H9 (cell line): ENCODE data around the gene FZD2. TPM values are rescaled to one million over a fixed set of nuclear protein-coding genes. Genes with fewer than 3 reads are reported as not detected.
A peak's percentile ranks its signal among the peaks of the same experiment; 100 is the strongest.

ENCODE experiments used
- DNase-seq: peaks from one replicate; pipeline ENCODE4 v3.0.0-alpha.2; 2017
- H2AFZ ChIP-seq: one replicate; pipeline ENCODE4 v1.6.1; 2013; ENCODE audit warnings: mild to moderate bottlenecking, low read length, control low read depth, moderate library complexity
- H2AK5ac ChIP-seq: 2 replicates; pipeline ENCODE4 v1.6.1; 2013; ENCODE audit warnings: low read length, control low read depth, mixed read lengths; ENCODE audit not compliant: insufficient read length
- H2BK120ac ChIP-seq: one replicate; pipeline ENCODE4 v1.6.1; 2013; ENCODE audit warnings: low read depth, mild to moderate bottlenecking, low read length, control low read depth, inconsistent platforms; ENCODE audit not compliant: poor library complexity, severe bottlenecking
- H2BK12ac ChIP-seq: 2 replicates; pipeline ENCODE4 v1.6.1; 2013; ENCODE audit warnings: low read length, control low read depth, mixed read lengths, low read depth; ENCODE audit not compliant: insufficient read length
- H2BK15ac ChIP-seq: 2 replicates; pipeline ENCODE4 v1.6.1; 2013; ENCODE audit warnings: low read depth, low read length, control low read depth
- H2BK20ac ChIP-seq: one replicate; pipeline ENCODE4 v1.6.1; 2013; ENCODE audit warnings: low read depth, mild to moderate bottlenecking, low read length, control low read depth, inconsistent platforms; ENCODE audit not compliant: poor library complexity, severe bottlenecking
- H2BK5ac ChIP-seq: 2 replicates; pipeline ENCODE4 v1.6.1; 2013; ENCODE audit warnings: low read length, control low read depth, mixed read lengths; ENCODE audit not compliant: insufficient read length
- H3K14ac ChIP-seq: 2 replicates; pipeline ENCODE4 v1.6.1; 2013; ENCODE audit warnings: low read length, control low read depth; ENCODE audit not compliant: insufficient read depth
- H3K18ac ChIP-seq: 2 replicates; pipeline ENCODE4 v1.6.1; 2013; ENCODE audit warnings: low read depth, mild to moderate bottlenecking, mixed read lengths, low read length, control low read depth; ENCODE audit not compliant: insufficient read length
- H3K23ac ChIP-seq: 2 replicates; pipeline ENCODE4 v1.6.1; 2013; ENCODE audit warnings: low read length, control low read depth, mixed read lengths, low read depth; ENCODE audit not compliant: insufficient read length
- H3K23me2 ChIP-seq: 2 replicates; pipeline ENCODE4 v1.6.1; 2013; ENCODE audit warnings: low read depth, mild to moderate bottlenecking, mixed read lengths, low read length, control low read depth; ENCODE audit not compliant: insufficient read length, poor library complexity, severe bottlenecking
- H3K27ac ChIP-seq: 2 replicates; pipeline ENCODE4 v1.5.1; 2013; ENCODE audit warnings: low read length, control low read depth, mixed read lengths, low read depth; ENCODE audit not compliant: insufficient read length
- H3K27me3 ChIP-seq: 2 replicates; pipeline ENCODE4 v1.6.1; 2013; ENCODE audit warnings: low read length, control low read depth, inconsistent platforms; ENCODE audit not compliant: insufficient read depth
- H3K4ac ChIP-seq: 2 replicates; pipeline ENCODE4 v1.6.1; 2013; ENCODE audit warnings: low read depth, mild to moderate bottlenecking, control low read depth, inconsistent platforms, low read length, moderate library complexity
- H3K4me1 ChIP-seq: 2 replicates; pipeline ENCODE4 v1.6.1; 2013; ENCODE audit warnings: low read length, control low read depth, inconsistent platforms; ENCODE audit not compliant: insufficient read depth
- H3K4me2 ChIP-seq: 2 replicates; pipeline ENCODE4 v1.6.1; 2013; ENCODE audit warnings: low read length, control low read depth, mixed read lengths; ENCODE audit not compliant: insufficient read length, insufficient read depth
- H3K56ac ChIP-seq: 2 replicates; pipeline ENCODE4 v1.6.1; 2013; ENCODE audit warnings: low read depth, mild to moderate bottlenecking, mixed read lengths, low read length, control low read depth; ENCODE audit not compliant: insufficient read length
- H3K79me1 ChIP-seq: 2 replicates; pipeline ENCODE4 v1.6.1; 2013; ENCODE audit warnings: low read depth, mild to moderate bottlenecking, moderate library complexity, low read length, control low read depth, inconsistent platforms; ENCODE audit not compliant: insufficient read depth, poor library complexity, severe bottlenecking
- H3K79me2 ChIP-seq: 2 replicates; pipeline ENCODE4 v1.6.1; 2013; ENCODE audit warnings: low read length, control low read depth, inconsistent platforms; ENCODE audit not compliant: insufficient read depth
- H3K9ac ChIP-seq: 2 replicates; pipeline ENCODE4 v1.6.1; 2013; ENCODE audit warnings: low read length, control low read depth, mixed read lengths; ENCODE audit not compliant: insufficient read length; ENCODE audit errors: extremely low read depth
- H3K9me3 ChIP-seq: one replicate; pipeline ENCODE4 v1.6.1; 2013; ENCODE audit warnings: low read depth, low read length, inconsistent platforms; ENCODE audit not compliant: control insufficient read depth
- H3T11ph ChIP-seq: one replicate; pipeline ENCODE4 v1.6.1; 2013; ENCODE audit warnings: mild to moderate bottlenecking, low read length, control low read depth, inconsistent platforms
- H4K20me1 ChIP-seq: one replicate; pipeline ENCODE4 v1.6.1; 2013; ENCODE audit not compliant: control insufficient read depth, insufficient read length, insufficient read depth
- H4K5ac ChIP-seq: 2 replicates; pipeline ENCODE4 v1.6.1; 2013; ENCODE audit warnings: low read depth, mild to moderate bottlenecking, mixed read lengths, low read length, control low read depth; ENCODE audit not compliant: insufficient read length
- H4K8ac ChIP-seq: replicated peaks from 2 replicates; pipeline ENCODE4 v1.6.1; 2013; ENCODE audit warnings: low read length, control low read depth, mixed read lengths, low read depth; ENCODE audit not compliant: insufficient read length
- H4K91ac ChIP-seq: 2 replicates; pipeline ENCODE4 v1.6.1; 2013; ENCODE audit warnings: low read depth, mild to moderate bottlenecking, moderate library complexity, mixed read lengths, low read length, control low read depth; ENCODE audit not compliant: insufficient read length
- H3K27ac Mint-ChIP-seq, 3 experiments: 2 replicates in 2 of 3; 3 replicates in 1 of 3; pipeline ENCODE4 v1.8.0; 2020 to 2021; ENCODE audit warnings: mixed read lengths in 3 of 3, mild to moderate bottlenecking in 1 of 3, moderate library complexity in 1 of 3
- H3K27me3 Mint-ChIP-seq: 2 replicates; pipeline ENCODE4 v1.8.0; 2021; ENCODE audit warnings: low read depth, mild to moderate bottlenecking, moderate library complexity, mixed read lengths
- H3K36me3 Mint-ChIP-seq, 3 experiments: 2 replicates in 2 of 3; 3 replicates in 1 of 3; pipeline ENCODE4 v1.8.0; 2020 to 2021; ENCODE audit warnings: low read depth in 3 of 3, mixed read lengths in 3 of 3; ENCODE audit not compliant: insufficient read depth in 1 of 3
- H3K4me1 Mint-ChIP-seq, 2 experiments: 2 replicates each; pipeline ENCODE4 v1.8.0; 2020; ENCODE audit warnings: mixed read lengths in 2 of 2
- H3K4me3 Mint-ChIP-seq, 2 experiments: 2 replicates in 1 of 2; 3 replicates in 1 of 2; pipeline ENCODE4 v1.8.0; 2020 to 2021; ENCODE audit warnings: mild to moderate bottlenecking in 2 of 2, mixed read lengths in 2 of 2, moderate library complexity in 1 of 2
- H3K9me3 Mint-ChIP-seq, 2 experiments: 2 replicates in 1 of 2; 3 replicates in 1 of 2; pipeline ENCODE4 v1.8.0; 2020; ENCODE audit warnings: mild to moderate bottlenecking in 2 of 2, mixed read lengths in 2 of 2, moderate library complexity in 1 of 2
- WGBS: extraction: QIAGEN DNeasy Blood & Tissue Kit; methylation state at CpG from one replicate; pipeline ENCODE4 v1.1.7; 2013; ENCODE audit warnings: missing lambda C conversion rate, low lambda C conversion rate, mixed read lengths; ENCODE audit not compliant: insufficient read length; ENCODE audit errors: extremely low coverage; 5-methylcytosine and 5-hydroxymethylcytosine counted together
- total RNA-seq: library from RNA; stranded (reverse); gene quantifications from 2 replicates; pipeline ENCODE4 v1.2.1, GENCODE V29; 2021
- TF ChIP-seq, protein P1 (sequence below): fragments of 200-600 bp; sonication (generic); conservative IDR thresholded peaks from 3 replicates; pipeline ENCODE4 v1.8.0; 2021; ENCODE audit warnings: antibody characterized with exemption, mild to moderate bottlenecking

The FZD2 gene
- total RNA-seq, 1 experiment from 2014 or later, result 18.2 TPM

DNA sequence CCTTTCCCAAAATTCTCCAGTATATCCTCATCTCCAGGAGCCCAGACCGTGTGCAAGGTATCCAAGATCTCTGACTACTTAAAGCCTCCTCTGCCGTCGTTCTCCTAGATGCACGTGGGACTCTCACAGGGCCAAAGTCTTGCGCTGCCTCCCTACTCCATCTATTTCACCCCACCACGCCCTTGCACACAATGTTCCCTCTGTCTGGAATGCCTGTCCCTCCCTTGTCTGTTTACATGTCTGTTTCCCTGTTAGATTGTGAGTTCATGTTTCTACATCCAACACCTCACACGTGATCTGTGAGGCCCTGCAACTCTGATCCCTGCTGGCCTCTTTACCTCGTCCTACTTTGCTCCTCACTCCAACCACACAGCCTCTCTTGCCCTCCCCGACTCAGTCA, 4.9 kb upstream of the FZD2 start:
- no peak for DNase-seq
- Histone ChIP-seq H2BK20ac (no peak overlapping the region), H3K79me2 (no peaks in the 10 kb centered on the region), H2BK12ac (no peak overlapping the region), H4K8ac (no peak overlapping the region), H3K23ac (no peak overlapping the region), H3K27me3 (peaks cover 5% of the 10 kb centered on the region; the same call in 1 of the 2 replicates), H2BK15ac (no peak overlapping the region), H3K4ac (no peak overlapping the region), H3K4me2 (no peak overlapping the region), H3K79me1 (no peaks in the 10 kb centered on the region), H4K20me1 (no peaks in the 10 kb centered on the region), H2BK120ac (no peak overlapping the region), H3K27ac (no peak overlapping the region), H3K56ac (no peak overlapping the region), H4K91ac (no peak overlapping the region), H2AK5ac (no peak overlapping the region), H3K9ac (no peak overlapping the region), H2BK5ac (no peak overlapping the region), H3K14ac (no peak overlapping the region), H2AFZ (no peak overlapping the region), H3K18ac (no peak overlapping the region), H3K4me1 (peaks cover 16% of the 10 kb centered on the region), H3T11ph (no peak overlapping the region), H4K5ac (no peak overlapping the region), H3K9me3 (no peaks in the 10 kb centered on the region), H3K23me2 (peaks cover 6% of the 10 kb centered on the region)
- H3K9me3 Mint-ChIP-seq, result no peaks in the 10 kb centered on the region
- 0 out of 5 replicates have a peak overlapping the region, but pooled peaks of 1 of the 2 experiments have one; percentile 3 for H3K4me3 Mint-ChIP-seq
- H3K27me3 Mint-ChIP-seq, result peaks cover 55% of the 10 kb centered on the region
- no CpG with 5 or more reads among the region's 9 CpGs for WGBS
- no peak overlapping the region for H3K27ac Mint-ChIP-seq
- H3K36me3 Mint-ChIP-seq, result no peaks in the 10 kb centered on the region
- TF ChIP-seq, protein P1, sequence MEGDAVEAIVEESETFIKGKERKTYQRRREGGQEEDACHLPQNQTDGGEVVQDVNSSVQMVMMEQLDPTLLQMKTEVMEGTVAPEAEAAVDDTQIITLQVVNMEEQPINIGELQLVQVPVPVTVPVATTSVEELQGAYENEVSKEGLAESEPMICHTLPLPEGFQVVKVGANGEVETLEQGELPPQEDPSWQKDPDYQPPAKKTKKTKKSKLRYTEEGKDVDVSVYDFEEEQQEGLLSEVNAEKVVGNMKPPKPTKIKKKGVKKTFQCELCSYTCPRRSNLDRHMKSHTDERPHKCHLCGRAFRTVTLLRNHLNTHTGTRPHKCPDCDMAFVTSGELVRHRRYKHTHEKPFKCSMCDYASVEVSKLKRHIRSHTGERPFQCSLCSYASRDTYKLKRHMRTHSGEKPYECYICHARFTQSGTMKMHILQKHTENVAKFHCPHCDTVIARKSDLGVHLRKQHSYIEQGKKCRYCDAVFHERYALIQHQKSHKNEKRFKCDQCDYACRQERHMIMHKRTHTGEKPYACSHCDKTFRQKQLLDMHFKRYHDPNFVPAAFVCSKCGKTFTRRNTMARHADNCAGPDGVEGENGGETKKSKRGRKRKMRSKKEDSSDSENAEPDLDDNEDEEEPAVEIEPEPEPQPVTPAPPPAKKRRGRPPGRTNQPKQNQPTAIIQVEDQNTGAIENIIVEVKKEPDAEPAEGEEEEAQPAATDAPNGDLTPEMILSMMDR, result no peak
- H3K4me1 Mint-ChIP-seq, result peaks cover 48 to 52% of the 10 kb centered on the region in 2 experiments
